Stimulated activated CD8-positive, alpha-beta memory T cell treated with anti-CD3 and anti-CD28 coated beads, Interleukin-12 subunit alpha, Interleukin-12 subunit beta, amount 100 ng/mL, for 4 hours (primary cell): Measurements from ENCODE around the gene ZNF48.
"Not testable (repeated sequence)": the region's sequence is repeated elsewhere in the genome, so short reads cannot be mapped to it uniquely, and the experiment has no call there.

Source experiments
- DNase-seq: peaks from one replicate; pipeline ENCODE4 v3.0.0-alpha.2; 2020; ENCODE audit warnings: low read depth

The ZNF48 gene

GRCh38 chr16:30378236-30379157 lies 16.7 kb upstream of the ZNF48 start:
- DNase-seq: peak; percentile 99

DNA sequence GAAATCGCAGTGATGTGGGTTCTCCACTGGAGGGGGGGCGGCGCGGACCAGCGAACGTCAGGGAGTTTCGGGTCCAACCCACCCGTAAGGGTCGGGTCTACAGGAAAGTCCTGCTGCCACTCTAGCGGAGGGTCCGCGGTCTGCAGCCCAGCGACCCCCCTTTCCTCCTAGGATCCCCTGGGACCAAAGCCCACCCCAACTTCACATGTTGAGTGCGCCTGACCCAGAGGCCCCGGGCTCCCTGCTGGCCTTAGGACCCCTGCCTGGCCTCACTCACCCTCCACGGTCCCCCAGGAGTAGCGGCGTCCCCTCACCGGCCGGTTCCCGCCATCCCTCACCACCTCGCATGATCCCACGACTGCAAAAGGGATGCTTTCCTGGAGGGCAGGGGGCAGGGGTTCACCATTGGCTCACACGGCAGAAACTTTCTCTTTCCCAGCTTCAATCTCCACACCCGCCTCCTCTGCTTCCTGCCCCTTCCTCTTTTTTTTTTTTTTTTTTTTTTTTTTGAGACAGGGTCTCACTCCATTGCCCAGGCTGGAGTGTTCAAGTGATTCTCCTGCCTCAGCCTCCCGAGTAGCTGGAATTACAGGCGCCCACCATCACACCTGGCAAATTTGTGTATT lies 15.9 kb upstream of the ZNF48 start:
- no peak for DNase-seq

DNA sequence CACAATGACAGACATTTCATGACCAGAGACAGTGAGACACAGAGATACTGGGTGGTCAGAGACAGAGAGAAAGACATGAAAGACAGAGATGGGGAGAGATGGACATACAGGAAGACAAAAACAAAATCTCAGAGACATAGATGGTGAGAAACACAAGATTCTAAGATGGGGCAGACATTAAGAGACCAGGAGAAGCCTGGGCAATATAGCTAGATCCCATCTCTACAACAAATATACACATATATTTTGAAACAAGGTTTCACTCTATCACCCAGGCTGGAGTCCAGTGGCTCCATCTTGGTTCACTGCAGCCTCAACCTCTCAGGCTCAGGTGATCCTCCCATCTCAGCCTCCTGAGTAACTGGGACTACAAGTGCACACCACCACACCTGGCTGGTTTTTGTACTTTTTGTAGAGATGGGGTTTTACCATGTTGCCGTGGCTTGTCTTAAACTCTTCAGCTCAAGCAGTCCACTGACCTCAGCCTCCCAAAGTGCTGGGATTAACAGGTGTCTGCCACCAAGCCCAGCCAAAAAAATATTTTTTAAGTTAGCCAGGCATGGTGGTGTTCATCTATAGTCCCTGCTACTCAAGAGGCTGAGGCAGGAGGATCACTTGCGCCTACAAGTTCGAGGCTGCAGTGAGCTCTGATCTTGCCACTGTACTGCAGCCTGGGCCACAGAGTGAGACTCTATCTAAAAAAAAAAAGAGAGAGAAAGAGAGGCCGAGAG lies 15.0 kb upstream of the ZNF48 start:
- no peak for DNase-seq

DNA sequence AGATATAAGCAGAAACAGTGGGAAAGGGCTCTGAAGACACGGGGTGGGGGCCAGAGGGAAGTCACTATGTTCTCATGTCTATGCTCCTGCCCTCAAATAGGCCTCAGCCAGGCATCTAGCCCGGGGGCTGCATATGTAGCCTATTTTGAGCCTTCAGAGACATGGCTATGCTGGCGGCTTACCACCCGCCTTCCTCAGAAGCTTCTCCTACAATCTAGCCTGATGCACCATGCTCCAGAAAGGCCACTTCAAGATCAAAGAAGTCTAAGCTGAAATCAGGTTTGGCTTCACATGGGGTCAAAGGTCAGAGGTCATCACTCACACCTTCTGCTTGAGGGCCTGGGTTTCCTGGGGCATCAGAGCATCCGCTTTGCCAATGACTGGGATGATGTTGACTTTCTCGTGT lies 14.4 kb upstream of the ZNF48 start:
- DNase-seq: no peak

DNA sequence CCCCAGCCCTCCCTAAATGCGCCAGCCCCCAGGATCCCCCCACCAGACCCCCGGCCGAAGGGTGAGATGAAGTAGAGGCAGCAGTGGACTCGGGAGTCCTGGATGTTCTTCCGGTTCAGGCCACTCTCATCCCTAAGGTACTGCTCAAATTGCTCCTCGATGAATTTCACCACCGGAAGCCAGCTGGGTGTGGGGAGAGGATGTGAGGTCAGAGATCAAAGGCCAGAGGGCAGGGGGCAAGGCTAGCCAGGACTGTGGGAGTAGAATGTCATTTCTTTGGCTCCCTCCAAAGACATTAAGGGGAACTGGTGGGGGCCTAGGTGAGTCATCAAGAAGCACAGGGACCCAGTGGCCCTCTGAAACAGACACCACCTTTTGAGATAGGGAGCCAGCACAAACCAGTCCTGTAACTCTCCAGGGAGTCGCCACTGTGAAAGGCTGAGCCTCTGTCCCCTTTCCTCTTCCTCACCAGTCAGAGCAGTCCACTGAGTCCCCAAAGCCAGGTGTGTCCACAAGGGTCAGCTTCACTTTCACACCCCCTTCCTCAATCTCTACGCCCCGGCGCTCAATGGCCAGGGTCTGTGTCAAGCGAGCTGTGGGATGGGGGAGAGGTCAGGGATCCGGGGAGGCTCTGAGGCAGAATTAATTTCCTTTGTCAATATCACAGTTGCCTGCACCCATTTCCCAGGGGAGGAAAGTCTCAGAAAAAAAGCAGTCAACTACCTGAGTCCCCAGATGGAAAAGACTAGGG lies 13.8 kb upstream of the ZNF48 start:
- no peak for DNase-seq

GRCh38 chr16:30382111-30382881 lies 12.9 kb upstream of the ZNF48 start, which contains the start of gene SEPTIN1:
Gene SEPTIN1 (minus strand): TSS chr16:30382561. CDS start chr16:30382542, 19 bp downstream.
- DNase-seq: peak; percentile 59

GRCh38 chr16:30383521-30383920 lies 11.7 kb upstream of the ZNF48 start:
- no peak for DNase-seq

GRCh38 chr16:30394592-30395154 lies 547 bp upstream of the ZNF48 start:
- no peak for DNase-seq

DNA sequence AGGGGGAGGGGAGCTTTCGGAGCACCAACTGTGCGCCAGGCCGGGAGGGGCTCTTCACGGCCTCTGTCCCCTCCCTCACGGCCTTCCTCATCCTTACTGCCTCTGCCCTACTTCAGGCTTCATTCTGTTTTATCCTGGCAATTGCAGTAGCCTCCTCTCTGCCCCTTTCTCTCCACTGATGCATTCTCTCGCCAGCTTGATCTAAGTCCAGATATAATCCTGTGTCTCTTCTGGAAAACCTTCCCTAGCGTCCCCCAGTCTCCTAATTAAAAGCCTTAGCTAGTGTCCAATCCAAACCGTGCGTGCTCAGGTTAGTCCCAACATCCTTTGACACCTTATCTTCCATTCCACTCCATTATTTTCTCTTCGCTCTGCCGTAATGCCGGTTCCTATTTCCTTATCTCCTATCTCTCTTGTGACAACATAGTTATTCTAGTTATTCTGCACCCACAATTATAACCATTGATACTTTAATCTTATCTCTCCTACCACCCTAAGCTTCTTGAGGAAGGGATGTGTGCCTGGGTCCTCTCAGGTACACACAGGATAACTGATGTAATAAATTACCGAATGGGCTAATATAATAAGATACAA lies 869 bp downstream of the ZNF48 start:
- no peak for DNase-seq

DNA sequence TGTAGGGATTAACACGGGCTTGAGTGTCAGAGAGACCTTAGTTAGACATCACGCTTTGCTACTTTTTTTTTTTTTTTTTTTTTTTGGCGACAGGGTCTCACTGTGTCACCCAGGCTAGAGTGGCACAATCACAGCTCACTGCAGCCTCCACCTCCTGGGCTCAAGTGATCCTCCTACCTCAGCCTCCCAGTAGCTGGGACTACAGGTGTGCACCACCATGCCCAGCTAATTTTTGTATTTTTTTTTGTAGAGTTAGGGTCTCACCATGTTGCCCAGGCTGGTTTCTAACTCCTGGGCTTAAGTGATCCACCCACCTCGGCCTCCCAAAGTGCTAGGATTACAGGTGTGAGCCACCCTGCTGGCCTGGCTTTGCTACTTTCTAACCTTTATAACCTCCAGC lies 1.4 kb downstream of the ZNF48 start:
- DNase-seq: not testable (repeated sequence)

DNA sequence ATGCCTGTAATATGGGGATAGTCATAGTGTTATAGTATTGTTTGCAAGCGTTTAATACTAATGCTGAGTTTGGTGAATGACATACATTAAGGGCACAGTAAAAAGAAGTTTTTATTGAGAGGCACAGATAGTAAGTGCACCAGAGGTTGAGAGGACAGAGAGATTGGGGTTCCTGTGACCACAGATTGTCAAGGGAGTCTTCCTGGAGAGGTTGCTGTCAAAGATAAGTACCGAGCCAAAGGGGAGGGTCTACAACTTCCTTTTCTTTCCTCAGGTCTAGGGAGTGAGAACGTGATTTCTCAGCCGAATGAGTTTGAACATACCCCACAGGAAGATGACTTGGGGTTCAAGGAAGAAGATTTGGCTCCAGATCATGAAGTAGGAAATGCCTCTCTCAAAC lies 1.8 kb downstream of the ZNF48 start:
- DNase-seq: no peak

DNA sequence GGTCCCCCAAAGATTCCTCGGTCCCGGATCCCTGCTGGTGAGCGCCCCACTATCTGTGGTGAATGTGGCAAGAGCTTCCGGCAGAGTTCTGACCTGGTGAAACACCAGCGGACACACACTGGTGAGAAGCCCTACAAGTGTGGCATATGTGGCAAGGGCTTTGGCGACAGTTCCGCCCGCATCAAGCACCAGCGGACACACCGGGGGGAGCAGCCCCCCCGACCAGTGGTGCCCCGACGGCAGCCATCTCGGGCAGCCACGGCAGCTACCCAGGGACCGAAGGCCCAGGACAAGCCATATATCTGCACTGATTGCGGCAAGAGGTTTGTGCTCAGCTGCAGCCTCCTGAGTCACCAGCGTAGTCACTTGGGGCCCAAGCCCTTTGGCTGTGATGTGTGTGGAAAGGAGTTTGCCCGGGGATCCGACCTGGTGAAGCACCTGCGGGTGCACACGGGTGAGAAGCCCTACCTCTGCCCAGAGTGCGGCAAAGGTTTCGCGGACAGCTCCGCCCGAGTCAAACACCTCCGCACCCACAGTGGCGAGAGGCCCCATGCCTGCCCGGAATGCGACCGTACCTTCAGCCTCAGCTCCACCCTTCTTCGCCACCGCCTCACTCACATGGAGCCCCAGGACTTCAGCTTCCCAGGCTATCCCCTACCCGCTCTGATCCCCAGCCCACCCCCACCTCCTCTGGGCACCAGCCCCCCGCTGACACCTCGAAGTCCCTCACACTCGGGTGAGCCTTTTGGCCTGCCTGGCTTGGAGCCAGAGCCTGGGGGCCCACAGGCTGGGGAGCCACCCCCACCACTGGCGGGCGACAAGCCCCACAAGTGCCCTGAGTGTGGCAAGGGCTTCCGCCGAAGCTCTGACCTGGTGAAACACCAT lies 2.8 kb downstream of the ZNF48 start:
- no peak for DNase-seq

GRCh38 chr16:30398661-30399434 lies 3.6 kb downstream of the ZNF48 start:
- DNase-seq: no peak

- DNase-seq: no peak
These were observed 4.4 kb downstream of the ZNF48 start for GRCh38 chr16:30399435-30400186.

DNA sequence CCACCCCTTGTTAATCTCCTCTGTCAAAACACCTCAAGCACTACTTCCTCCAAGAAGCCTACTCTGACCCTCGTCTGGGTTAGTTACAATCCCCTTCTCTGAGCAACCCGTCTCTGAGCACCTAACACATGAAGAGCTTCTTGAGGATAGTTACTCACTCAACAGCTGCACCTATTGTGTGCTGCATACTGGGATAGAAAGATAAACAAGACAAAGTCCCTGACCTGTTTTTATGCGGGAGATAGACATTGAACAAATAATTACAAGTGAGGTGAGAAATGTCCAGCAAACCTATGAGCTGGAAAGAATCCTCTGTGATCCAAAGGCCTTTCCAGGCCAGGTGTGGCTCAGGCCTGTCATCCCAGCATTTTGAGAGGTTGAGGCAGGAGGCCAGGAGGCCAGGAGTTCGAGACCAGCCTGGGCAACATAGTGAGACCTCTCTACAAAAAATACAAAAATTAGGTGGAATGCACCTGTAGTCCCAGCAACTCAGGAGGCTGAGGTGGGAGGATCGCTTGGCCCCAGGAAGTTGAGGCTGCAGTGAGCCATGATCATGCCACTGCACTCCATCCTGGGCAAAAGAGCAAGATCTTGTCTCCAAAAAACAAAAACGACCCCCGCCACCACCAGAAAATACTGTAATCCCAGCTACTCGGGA lies 6.7 kb downstream of the ZNF48 start:
- no peak for DNase-seq

GRCh38 chr16:30406795-30407101 lies 11.5 kb downstream of the ZNF48 start:
- no peak for DNase-seq

GRCh38 chr16:30407102-30407803 lies 12.0 kb downstream of the ZNF48 start, which contains the start of gene ZNF771:
Gene ZNF771 (plus strand): TSS chr16:30407606. CDS start chr16:30408054, 448 bp downstream.
- DNase-seq: peak; percentile 86
